Testis (tissue), 3 donors: ENCODE data around the gene PRTFDC1. TPM values are rescaled to one million over a fixed set of nuclear protein-coding genes. Genes with fewer than 3 reads are reported as not detected.
A peak's percentile ranks its signal among the peaks of the same experiment; 100 is the strongest.

Experiments
- DNase-seq: peaks from one replicate; pipeline ENCODE4 v3.0.0-alpha.2; 2019
- H3K27ac ChIP-seq, 2 donors: fragments of 200-600 bp; sonication (generic); one replicate each; pipeline ENCODE4 v1.5.1; 2019
- H3K27me3 ChIP-seq: fragments of 200-600 bp; sonication (generic); one replicate; pipeline ENCODE4 v1.5.1; 2019
- H3K36me3 ChIP-seq: fragments of 200-600 bp; sonication (generic); one replicate; pipeline ENCODE4 v1.5.1; 2017; ENCODE audit warnings: low read depth; ENCODE audit errors: missing control alignments
- H3K4me1 ChIP-seq: fragments of 200-600 bp; sonication (generic); one replicate; pipeline ENCODE4 v1.5.1; 2019
- H3K4me3 ChIP-seq, 2 donors: fragments of 200-600 bp; sonication (generic); one replicate each; pipeline ENCODE4 v1.5.1; 2017 to 2019
- H3K9me3 ChIP-seq: fragments of 200-600 bp; sonication (generic); one replicate; pipeline ENCODE4 v1.5.1; 2017
- CTCF ChIP-seq, 3 experiments: fragments of 450-650 bp in 2 of 3; fragments of 200-600 bp in 1 of 3; sonication (generic) in 1 of 3; IDR thresholded peaks; one replicate each; pipeline ENCODE4 v1.5.1; 2016 to 2019; ENCODE audit warnings: antibody characterized with exemption in 3 of 3, mild to moderate bottlenecking in 2 of 3, moderate library complexity in 1 of 3
- POLR2A ChIP-seq: fragments of 450-650 bp; IDR thresholded peaks from one replicate; pipeline ENCODE4 v1.6.1; 2017; ENCODE audit warnings: antibody characterized with exemption, mild to moderate bottlenecking, moderate library complexity
- WGBS, 2 donors: methylation state at CpG; one replicate each; pipeline ENCODE4 v1.1.5; 2018; 5-methylcytosine and 5-hydroxymethylcytosine counted together
- intact Hi-C: fragments of 100-400 bp; cut with DNase I; formaldehyde crosslinking; loops from one replicate; pipeline ENCODE4 v1.15.1; 2023; ENCODE audit warnings: low total_unique reads
- polyA plus RNA-seq: library from polyadenylated mRNA; stranded (reverse); fragments of 350-450 nt; fragmentation: Illumina TruSeq; extraction: RNeasy Lipid Tissue Mini Kit (QIAGEN cat#74804); gene quantifications from one replicate; pipeline ENCODE4 v1.2.3, GENCODE V29; 2014; ENCODE audit warnings: low read depth, low replicate concordance; ENCODE audit not compliant: insufficient read depth
- total RNA-seq, 2 donors: library from RNA; depleted of rRNA; stranded (reverse); fragments of >200 nt; gene quantifications; one replicate each; pipeline ENCODE4 v1.2.3, GENCODE V29; 2016

The PRTFDC1 gene
- total and polyA plus RNA-seq, 3 donors from 2014 or later: 1.2 to 3.5 (median 2.7) TPM

DNA sequence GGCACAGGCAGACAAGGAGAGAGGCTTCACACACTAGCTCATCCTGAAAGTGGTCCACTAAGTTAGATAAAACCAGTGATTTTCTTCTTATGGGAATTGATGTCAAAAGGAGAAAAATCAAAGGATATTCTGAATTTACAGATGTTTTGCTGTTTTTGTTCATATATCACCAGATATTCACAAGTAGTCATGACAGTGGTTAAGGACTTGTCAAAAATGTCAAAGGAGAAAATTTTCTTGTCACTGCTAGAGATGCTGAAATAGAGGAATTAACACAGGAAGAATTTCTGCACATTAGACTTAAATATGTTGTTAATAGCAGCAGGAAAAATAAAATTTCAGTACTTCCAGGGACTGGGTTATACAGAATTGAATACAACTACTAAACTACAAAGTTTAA is 78.3 kb downstream of the PRTFDC1 start:
- H3K36me3 ChIP-seq: no peaks in the 10 kb centered on the region
- no peak overlapping the region for H3K4me3 ChIP-seq
- TF ChIP-seq CTCF (IDR thresholded peaks at IDR 0.05) (no peak), POLR2A (no peak)
- intact Hi-C loops: no loop called here
- H3K9me3 ChIP-seq: no peaks in the 10 kb centered on the region
- no peak overlapping the region for H3K27ac ChIP-seq
- no peaks in the 10 kb centered on the region for H3K4me1 ChIP-seq
- H3K27me3 ChIP-seq: no peaks in the 10 kb centered on the region
- DNase-seq: no peak

GRCh38 chr10:24873281-24873683 is 79.1 kb downstream of the PRTFDC1 start:
- peak; percentile 21 for DNase-seq
- no peaks in the 10 kb centered on the region for H3K27me3 ChIP-seq
- 48 to 52% methylated on average over 4 of the region's 4 CpGs for WGBS, 2 donors
- no peaks in the 10 kb centered on the region for H3K36me3 ChIP-seq
- intact Hi-C loops: no loop called here
- H3K4me3 ChIP-seq: no peak overlapping the region
- H3K4me1 ChIP-seq: no peaks in the 10 kb centered on the region
- no peak overlapping the region for H3K27ac ChIP-seq
- no peak for TF ChIP-seq CTCF (IDR thresholded peaks at IDR 0.05)
- TF ChIP-seq POLR2A: no peak
- no peaks in the 10 kb centered on the region for H3K9me3 ChIP-seq

- intact Hi-C loops: no loop called here
- Histone ChIP-seq H3K4me1 (no peaks in the 10 kb centered on the region), H3K36me3 (no peaks in the 10 kb centered on the region), H3K9me3 (no peaks in the 10 kb centered on the region), H3K4me3 (no peak overlapping the region), H3K27me3 (no peaks in the 10 kb centered on the region), H3K27ac (no peak overlapping the region)
- no peak for TF ChIP-seq POLR2A
- TF ChIP-seq CTCF (IDR thresholded peaks at IDR 0.05): no peak
- DNase-seq: no peak
- 83 to 92% methylated on average over 3 of the region's 3 CpGs for WGBS, 2 donors
Measured at GRCh38 chr10:24872790-24873182, 79.6 kb downstream of the PRTFDC1 start.

DNA sequence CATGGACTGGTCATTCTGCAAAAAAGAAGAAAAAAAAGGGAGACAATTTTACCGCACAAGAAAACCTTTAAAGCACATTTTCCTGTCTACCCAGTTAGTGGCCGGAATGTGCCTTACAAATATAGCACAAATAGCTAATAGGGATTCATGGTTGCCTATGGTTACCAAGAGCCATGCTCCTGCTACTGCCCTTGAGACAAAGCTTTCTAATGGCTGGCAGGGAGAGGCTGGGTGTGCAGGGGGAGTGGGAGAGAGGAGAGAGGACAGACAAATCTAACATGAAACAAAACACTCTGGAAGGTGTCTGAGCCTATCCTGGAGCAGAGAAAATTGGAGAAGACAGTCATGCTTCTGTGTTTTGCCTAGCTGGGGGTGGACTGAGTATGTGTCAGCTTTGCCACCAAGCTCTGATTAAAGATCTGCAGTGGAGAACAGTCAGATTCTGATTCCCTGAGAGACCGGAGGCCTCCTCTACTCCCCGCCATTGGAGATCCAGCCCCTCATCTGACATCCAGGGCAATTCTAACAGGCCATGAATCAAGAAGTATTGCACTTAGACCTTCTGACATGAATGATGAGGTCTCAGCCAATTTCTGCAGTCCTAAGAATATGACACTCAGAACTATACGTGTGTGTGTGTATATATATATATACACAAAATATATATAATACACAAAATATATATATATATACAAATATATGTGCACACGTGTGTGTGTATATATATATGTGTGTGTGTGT is 80.2 kb downstream of the PRTFDC1 start:
- intact Hi-C loops: no loop called here
- no peak overlapping the region for H3K27ac ChIP-seq
- no peak for TF ChIP-seq POLR2A
- TF ChIP-seq CTCF (IDR thresholded peaks at IDR 0.05): no peak
- WGBS, 2 donors: 67 to 69% methylated on average over 6 of the region's 6 CpGs
- DNase-seq: no peak
- no peak overlapping the region for H3K4me3 ChIP-seq
- H3K36me3 ChIP-seq: no peaks in the 10 kb centered on the region
- no peaks in the 10 kb centered on the region for H3K4me1 ChIP-seq
- no peaks in the 10 kb centered on the region for H3K27me3 ChIP-seq
- no peaks in the 10 kb centered on the region for H3K9me3 ChIP-seq
